Mucosa of rectum (tissue), 2 donors: Measurements from ENCODE around the gene UQCRQ.

ENCODE experiments used
- H3K27ac ChIP-seq, 2 donors: one replicate each; pipeline ENCODE4 v1.7.0; 2013; ENCODE audit warnings: inconsistent platforms in 2 of 2, low read depth in 2 of 2, low read length in 2 of 2
- H3K27me3 ChIP-seq, 2 donors: one replicate each; pipeline ENCODE4 v1.7.0; 2013; ENCODE audit warnings: low read length in 2 of 2; ENCODE audit not compliant: control insufficient read depth in 2 of 2, insufficient read depth in 2 of 2
- H3K36me3 ChIP-seq, 2 donors: one replicate each; pipeline ENCODE4 v1.7.0; 2013; ENCODE audit warnings: low read length in 2 of 2; ENCODE audit not compliant: control insufficient read depth in 2 of 2, insufficient read depth in 2 of 2
- H3K4me1 ChIP-seq, 2 donors: one replicate each; pipeline ENCODE4 v1.7.0; 2013; ENCODE audit warnings: low read length in 2 of 2, mild to moderate bottlenecking in 1 of 2; ENCODE audit not compliant: control insufficient read depth in 2 of 2, insufficient read depth in 2 of 2
- H3K4me3 ChIP-seq, 2 donors: one replicate each; pipeline ENCODE4 v1.7.0; 2013; ENCODE audit warnings: low read length in 2 of 2
- H3K9ac ChIP-seq, 2 donors: one replicate each; pipeline ENCODE4 v1.7.0; 2013; ENCODE audit warnings: low read length in 2 of 2, low read depth in 1 of 2, mild to moderate bottlenecking in 1 of 2
- H3K9me3 ChIP-seq, 2 donors: one replicate each; pipeline ENCODE4 v1.7.0; 2013; ENCODE audit warnings: low read length in 2 of 2; ENCODE audit not compliant: control insufficient read depth in 2 of 2
- donor health status: healthy.
- donor health status: Normal muscosa, but diverticular disease.

UQCRQ gene

GRCh38 chr5:132901036-132901435, 34.6 kb downstream of the UQCRQ start:
- H3K4me3 ChIP-seq: no peak overlapping the region
- H3K9me3 ChIP-seq: no peaks in the 10 kb centered on the region
- no peak overlapping the region for H3K9ac ChIP-seq
- H3K36me3 ChIP-seq: peaks cover 20 to 22% of the 10 kb centered on the region in 2 donors
- H3K27ac ChIP-seq: no peak overlapping the region
- H3K4me1 ChIP-seq: no peaks in the 10 kb centered on the region
- no peaks in the 10 kb centered on the region for H3K27me3 ChIP-seq

GRCh38 chr5:132901730-132902129, 35.3 kb downstream of the UQCRQ start:
- Histone ChIP-seq H3K9me3 (no peaks in the 10 kb centered on the region), H3K27me3 (no peaks in the 10 kb centered on the region), H3K4me3 (no peak overlapping the region), H3K9ac (no peak overlapping the region), H3K36me3 (peaks cover 13 to 15% of the 10 kb centered on the region in 2 donors), H3K4me1 (no peaks in the 10 kb centered on the region), H3K27ac (no peak overlapping the region)

- Histone ChIP-seq H3K9me3 (no peaks in the 10 kb centered on the region), H3K27me3 (no peaks in the 10 kb centered on the region), H3K36me3 (peaks cover 4% of the 10 kb centered on the region in 2 donors), H3K4me3 (no peak overlapping the region), H3K4me1 (no peaks in the 10 kb centered on the region), H3K27ac (no peak overlapping the region), H3K9ac (no peak overlapping the region)
Measured at GRCh38 chr5:132905938-132906337, 39.5 kb downstream of the UQCRQ start.

GRCh38 chr5:132907161-132907560, 40.7 kb downstream of the UQCRQ start:
- Histone ChIP-seq H3K27ac (no peak overlapping the region), H3K9ac (no peak overlapping the region), H3K4me1 (no peaks in the 10 kb centered on the region), H3K36me3 (peaks cover 8 to 11% of the 10 kb centered on the region in 2 donors), H3K27me3 (no peaks in the 10 kb centered on the region), H3K9me3 (no peaks in the 10 kb centered on the region), H3K4me3 (no peak overlapping the region)

- Histone ChIP-seq H3K27ac (no peak overlapping the region), H3K4me3 (no peak overlapping the region), H3K27me3 (no peaks in the 10 kb centered on the region), H3K36me3 (peaks cover 13 to 24% of the 10 kb centered on the region in 2 donors), H3K9me3 (no peaks in the 10 kb centered on the region), H3K4me1 (no peaks in the 10 kb centered on the region), H3K9ac (no peak overlapping the region)
Measured at GRCh38 chr5:132909702-132910101, 43.3 kb downstream of the UQCRQ start.

- Histone ChIP-seq H3K9me3 (no peaks in the 10 kb centered on the region), H3K36me3 (peaks cover 19 to 28% of the 10 kb centered on the region in 2 donors)
Measured at GRCh38 chr5:132915681-132916080, 49.2 kb downstream of the UQCRQ start.

GRCh38 chr5:132916086-132916485, 49.6 kb downstream of the UQCRQ start:
- Histone ChIP-seq H3K9me3 (no peaks in the 10 kb centered on the region), H3K4me3 (no peak overlapping the region)

More at GRCh38 chr5:132915681-132916080, 49.2 kb downstream of the UQCRQ start:
- Histone ChIP-seq H3K27me3 (no peaks in the 10 kb centered on the region), H3K9ac (no peak overlapping the region), H3K4me1 (no peaks in the 10 kb centered on the region), H3K27ac (no peak overlapping the region), H3K4me3 (no peak overlapping the region)

More at GRCh38 chr5:132916086-132916485, 49.6 kb downstream of the UQCRQ start:
- Histone ChIP-seq H3K9ac (no peak overlapping the region), H3K4me1 (no peaks in the 10 kb centered on the region), H3K36me3 (peaks cover 15 to 30% of the 10 kb centered on the region in 2 donors), H3K27me3 (no peaks in the 10 kb centered on the region), H3K27ac (no peak overlapping the region)
